ENCODE results near the gene GSTA3. TPM values are rescaled to one million over a fixed set of nuclear protein-coding genes. Genes with fewer than 3 reads are reported as not detected.
"Not testable (repeated sequence)": the region's sequence is repeated elsewhere in the genome, so short reads cannot be mapped to it uniquely, and the experiment has no call there.

GSTA3 gene
- total RNA-seq, 1 donor from 2014 or later = not detected

DNA sequence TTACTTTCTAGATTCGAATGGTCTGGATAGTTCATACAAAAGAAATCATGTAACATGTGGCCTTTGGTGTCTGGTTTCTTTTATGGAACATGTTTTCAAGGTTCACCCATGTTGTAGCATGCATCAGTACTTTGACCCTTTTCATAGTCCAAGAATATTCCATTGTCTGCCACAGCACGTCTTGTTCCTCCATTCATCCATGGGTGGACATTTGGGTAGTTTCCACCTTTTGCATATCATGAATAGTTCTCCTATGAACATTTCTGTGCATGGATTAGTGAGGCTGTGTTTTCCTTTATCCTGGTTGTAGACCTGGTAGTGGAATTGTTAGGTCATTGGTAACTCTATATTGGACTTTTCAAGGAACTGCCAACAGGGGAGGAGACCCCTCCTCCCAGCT, 31.7 kb downstream of the GSTA3 start:
- peaks cover 6% of the 10 kb centered on the region for H3K27me3 Mint-ChIP-seq
- ATAC-seq (ENCODE audit: low read depth) = no peak
- TF ChIP-seq, protein P1, sequence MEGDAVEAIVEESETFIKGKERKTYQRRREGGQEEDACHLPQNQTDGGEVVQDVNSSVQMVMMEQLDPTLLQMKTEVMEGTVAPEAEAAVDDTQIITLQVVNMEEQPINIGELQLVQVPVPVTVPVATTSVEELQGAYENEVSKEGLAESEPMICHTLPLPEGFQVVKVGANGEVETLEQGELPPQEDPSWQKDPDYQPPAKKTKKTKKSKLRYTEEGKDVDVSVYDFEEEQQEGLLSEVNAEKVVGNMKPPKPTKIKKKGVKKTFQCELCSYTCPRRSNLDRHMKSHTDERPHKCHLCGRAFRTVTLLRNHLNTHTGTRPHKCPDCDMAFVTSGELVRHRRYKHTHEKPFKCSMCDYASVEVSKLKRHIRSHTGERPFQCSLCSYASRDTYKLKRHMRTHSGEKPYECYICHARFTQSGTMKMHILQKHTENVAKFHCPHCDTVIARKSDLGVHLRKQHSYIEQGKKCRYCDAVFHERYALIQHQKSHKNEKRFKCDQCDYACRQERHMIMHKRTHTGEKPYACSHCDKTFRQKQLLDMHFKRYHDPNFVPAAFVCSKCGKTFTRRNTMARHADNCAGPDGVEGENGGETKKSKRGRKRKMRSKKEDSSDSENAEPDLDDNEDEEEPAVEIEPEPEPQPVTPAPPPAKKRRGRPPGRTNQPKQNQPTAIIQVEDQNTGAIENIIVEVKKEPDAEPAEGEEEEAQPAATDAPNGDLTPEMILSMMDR (IDR thresholded peaks at IDR 0.05) = no peak
- peaks cover 2% of the 10 kb centered on the region for H3K4me1 Mint-ChIP-seq
- CTCF ChIA-PET = interaction anchor here (1.1 to 1.7 kb wide), 2 partner anchors 10 to 216 kb away, joined by 3 read pairs; no protein-coding TSS in a partner anchor
- DNase-seq = no peak
- no peak overlapping the region for H3K27ac Mint-ChIP-seq
- H3K36me3 Mint-ChIP-seq (ENCODE audit: low read depth) = no peaks in the 10 kb centered on the region
- intact Hi-C loops (cut with micrococcal nuclease) = no loop called here
- H3K4me3 Mint-ChIP-seq = no peak overlapping the region
- no peaks in the 10 kb centered on the region for H3K9me3 Mint-ChIP-seq
- POLR2A ChIA-PET = no interaction called here

DNA sequence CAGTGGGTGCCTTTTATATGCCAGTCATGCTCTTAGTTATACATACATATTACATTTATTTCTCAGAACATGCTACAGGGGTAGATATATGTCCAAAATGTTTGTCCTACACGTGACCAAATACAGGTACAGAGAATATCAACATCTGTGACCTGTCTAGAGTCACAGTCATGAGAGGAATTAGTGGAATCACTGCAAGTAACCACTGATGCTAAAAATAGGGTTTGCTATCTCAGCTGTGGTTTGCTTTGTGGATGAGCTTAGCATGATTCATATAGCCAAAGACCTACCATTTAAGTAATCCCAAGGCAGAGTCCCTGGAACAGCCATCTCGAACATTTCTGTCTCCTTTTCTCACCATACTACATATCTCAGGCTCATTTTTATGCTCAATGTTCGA, 32.3 kb downstream of the GSTA3 start:
- POLR2A ChIA-PET = no interaction called here

DNA sequence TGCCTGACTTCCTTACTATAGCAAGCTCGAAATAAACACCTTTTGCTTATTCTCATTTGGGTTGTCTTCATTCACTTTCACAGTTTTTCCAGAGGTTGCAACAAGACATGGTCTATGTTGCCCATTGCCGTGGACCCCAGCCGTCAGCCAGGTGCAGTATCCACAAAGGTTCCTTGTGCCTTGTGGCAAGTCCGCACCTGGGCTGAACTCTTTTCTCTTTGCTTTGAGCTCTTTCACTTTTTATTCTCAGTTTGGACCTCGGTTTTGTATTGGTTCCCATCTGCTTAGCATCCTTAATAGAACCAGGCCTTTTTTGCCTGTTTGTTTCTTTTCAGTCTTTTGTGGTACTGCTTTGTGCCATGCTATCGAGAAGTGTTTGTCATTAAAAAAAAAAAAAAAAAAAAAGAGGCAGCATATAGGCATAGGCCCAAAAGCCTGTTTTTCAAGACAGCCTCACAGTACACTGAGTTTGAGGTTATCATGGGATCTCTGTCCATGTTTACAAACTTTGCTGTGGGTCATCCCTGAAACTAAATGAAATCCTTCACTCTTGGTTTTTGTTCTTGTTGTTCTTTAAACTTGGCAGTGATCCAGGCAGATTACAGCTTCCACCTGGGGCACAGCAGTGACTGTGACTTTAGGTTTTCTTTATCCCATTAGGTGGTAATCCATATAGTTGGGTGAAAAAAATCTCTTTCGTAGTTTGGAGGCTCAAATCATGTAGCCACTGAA, 33.3 kb downstream of the GSTA3 start:
- Mint-ChIP-seq H3K36me3 (ENCODE audit: low read depth) (no peaks in the 10 kb centered on the region), H3K4me1 (no peaks in the 10 kb centered on the region), H3K27ac (no peak overlapping the region), H3K4me3 (no peak overlapping the region), H3K9me3 (no peaks in the 10 kb centered on the region), H3K27me3 (peaks cover 6% of the 10 kb centered on the region)
- CTCF ChIA-PET = interaction anchor here (1.7 kb wide), 1 partner anchor 12 kb away, joined by 3 read pairs; no protein-coding TSS in a partner anchor
- POLR2A ChIA-PET = no interaction called here
- no peak for ATAC-seq (ENCODE audit: low read depth)
- no peak for DNase-seq
- intact Hi-C loops (cut with micrococcal nuclease) = no loop called here
- TF ChIP-seq, protein P1 (IDR thresholded peaks at IDR 0.05) = no peak

More for the DNA sequence above, 32.3 kb downstream of the GSTA3 start:
- Mint-ChIP-seq H3K9me3 (no peaks in the 10 kb centered on the region), H3K27me3 (peaks cover 6% of the 10 kb centered on the region), H3K27ac (no peak overlapping the region), H3K4me1 (peaks cover 2% of the 10 kb centered on the region), H3K4me3 (no peak overlapping the region), H3K36me3 (ENCODE audit: low read depth) (no peaks in the 10 kb centered on the region)
- CTCF ChIA-PET = interaction anchor here (1.1 to 1.7 kb wide), 2 partner anchors 11 to 217 kb away, joined by 3 read pairs; no protein-coding TSS in a partner anchor
- DNase-seq = no peak
- intact Hi-C loops (cut with micrococcal nuclease) = no loop called here
- TF ChIP-seq, protein P1 (IDR thresholded peaks at IDR 0.05) = no peak
- no peak for ATAC-seq (ENCODE audit: low read depth)

DNA sequence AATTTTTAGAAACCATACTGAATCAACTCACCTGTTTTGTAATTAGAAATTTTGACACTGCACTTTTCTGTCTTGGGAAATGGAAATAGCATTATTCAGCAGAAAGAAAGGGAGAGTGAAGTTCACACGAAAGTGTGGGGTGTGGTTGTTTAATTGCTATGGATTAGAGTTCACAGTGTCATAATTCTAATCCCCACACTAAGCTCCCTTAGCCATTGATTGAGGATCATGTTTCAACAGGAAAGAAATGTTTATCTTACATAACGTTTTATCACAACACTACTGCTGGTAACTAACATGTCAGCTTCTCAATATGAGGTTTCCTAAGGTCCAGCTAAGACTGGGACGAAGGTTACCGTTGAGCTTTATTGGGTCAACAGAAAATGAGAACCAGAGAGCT, 37.5 kb downstream of the GSTA3 start:
- ChIA-PET CTCF (no interaction called here), POLR2A (no interaction called here)
- H3K4me3 Mint-ChIP-seq = no peak overlapping the region
- H3K27me3 Mint-ChIP-seq = peaks cover 6% of the 10 kb centered on the region
- H3K4me1 Mint-ChIP-seq = no peaks in the 10 kb centered on the region
- H3K9me3 Mint-ChIP-seq = no peaks in the 10 kb centered on the region
- no peak for DNase-seq
- TF ChIP-seq, protein P1 (IDR thresholded peaks at IDR 0.05) = no peak
- intact Hi-C loops (cut with micrococcal nuclease) = no loop called here
- H3K27ac Mint-ChIP-seq = no peak overlapping the region
- no peak for ATAC-seq (ENCODE audit: low read depth)
- H3K36me3 Mint-ChIP-seq (ENCODE audit: low read depth) = no peaks in the 10 kb centered on the region

DNA sequence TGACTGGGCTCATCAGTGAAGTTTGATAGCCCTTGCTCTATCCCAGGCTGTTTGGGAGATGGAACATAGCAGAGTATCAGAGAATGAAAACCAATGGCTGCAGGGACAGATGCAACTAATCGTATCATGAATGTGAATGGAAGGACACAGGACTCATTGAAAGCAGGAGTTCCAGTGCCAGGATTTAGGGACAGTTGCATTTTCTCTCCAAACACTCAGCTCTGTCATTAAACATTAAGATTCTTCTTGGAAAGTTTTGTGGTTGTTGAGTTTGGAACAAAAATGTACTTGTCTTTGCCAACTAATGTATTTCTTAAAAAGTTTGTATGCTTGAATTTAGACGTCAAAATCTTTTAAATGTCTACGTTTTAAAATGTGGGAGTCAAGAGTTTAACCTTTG, 37.9 kb downstream of the GSTA3 start:
- peaks cover 6% of the 10 kb centered on the region for H3K27me3 Mint-ChIP-seq
- intact Hi-C loops (cut with micrococcal nuclease) = no loop called here
- no peak overlapping the region for H3K27ac Mint-ChIP-seq
- ATAC-seq (ENCODE audit: low read depth) (no peak), DNase-seq (no peak)
- ChIA-PET POLR2A (no interaction called here), CTCF (no interaction called here)
- no peaks in the 10 kb centered on the region for H3K9me3 Mint-ChIP-seq
- TF ChIP-seq, protein P1 (IDR thresholded peaks at IDR 0.05) = no peak
- no peaks in the 10 kb centered on the region for H3K36me3 Mint-ChIP-seq (ENCODE audit: low read depth)
- no peaks in the 10 kb centered on the region for H3K4me1 Mint-ChIP-seq
- H3K4me3 Mint-ChIP-seq = no peak overlapping the region

DNA sequence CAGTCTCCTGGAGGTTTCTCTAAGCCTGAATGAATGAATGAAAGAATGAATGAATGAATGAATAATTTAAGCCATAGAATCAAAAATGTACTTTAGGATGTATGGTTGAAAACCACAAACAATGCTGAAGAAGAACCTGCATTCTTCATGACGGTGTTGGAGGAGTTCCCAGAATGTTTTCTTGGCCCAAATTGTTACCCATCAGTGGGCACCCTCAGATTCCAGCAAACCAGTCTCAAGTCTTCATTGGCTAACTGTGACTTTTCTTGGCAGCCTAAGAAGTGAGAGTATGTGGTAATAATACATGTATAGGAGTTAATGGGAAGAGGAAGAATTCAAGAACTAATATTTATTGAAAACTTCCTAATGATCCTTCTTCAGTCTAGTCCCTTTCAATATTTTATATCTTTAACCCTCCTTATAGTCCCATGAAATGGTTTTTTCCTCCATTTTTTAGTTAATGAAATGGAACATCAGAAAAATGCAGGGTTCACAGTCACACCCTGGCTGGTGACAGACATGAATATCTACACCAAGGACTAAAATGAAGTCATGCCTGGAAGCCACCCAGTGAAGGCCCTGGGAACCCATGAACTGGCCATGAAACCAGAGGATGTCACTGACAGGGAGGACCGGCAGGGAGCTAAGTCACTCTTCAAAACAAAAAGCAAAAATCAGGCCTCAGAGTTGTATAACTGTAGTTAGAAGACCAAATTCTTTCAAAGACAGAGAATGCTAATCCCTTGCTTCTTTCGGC, 39.0 kb downstream of the GSTA3 start:
- CTCF ChIA-PET; DNase-seq; H3K9me3 Mint-ChIP-seq; ATAC-seq (ENCODE audit: low read depth); H3K27ac Mint-ChIP-seq; H3K36me3 Mint-ChIP-seq (ENCODE audit: low read depth); H3K4me1 Mint-ChIP-seq; H3K27me3 Mint-ChIP-seq; intact Hi-C loops (cut with micrococcal nuclease); POLR2A ChIA-PET; H3K4me3 Mint-ChIP-seq: not testable (repeated sequence)

DNA sequence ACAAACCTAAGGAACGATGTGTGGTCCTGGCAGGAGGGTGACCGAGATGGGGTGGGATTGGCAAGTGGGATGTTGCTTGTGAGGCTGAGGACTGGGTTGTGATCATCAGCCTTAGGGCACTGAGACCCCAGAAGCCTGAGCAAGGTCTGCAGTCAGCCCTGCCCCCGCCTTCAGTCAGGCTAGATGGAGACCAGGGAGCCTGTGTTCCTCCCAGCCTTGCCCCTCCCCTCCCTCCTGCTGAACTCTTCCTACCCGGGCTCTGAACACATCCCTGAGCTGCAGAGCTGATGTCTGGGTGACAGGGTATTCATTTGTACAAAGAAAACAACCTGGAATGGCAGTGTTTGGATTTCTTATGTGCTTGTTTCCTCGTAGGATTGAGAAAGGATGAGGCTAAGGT, 40.6 kb downstream of the GSTA3 start:
- H3K4me1 Mint-ChIP-seq; H3K36me3 Mint-ChIP-seq (ENCODE audit: low read depth); H3K4me3 Mint-ChIP-seq; H3K27ac Mint-ChIP-seq; intact Hi-C loops (cut with micrococcal nuclease); CTCF ChIA-PET; ATAC-seq (ENCODE audit: low read depth); DNase-seq; H3K9me3 Mint-ChIP-seq; POLR2A ChIA-PET; H3K27me3 Mint-ChIP-seq: not testable (repeated sequence)

Data from activated B cell treated with CpG ODN at 0.5 μM for 24 hours (primary cell).